ENCODE results near the gene NSD1. TPM values are rescaled to one million over a fixed set of nuclear protein-coding genes. Genes with fewer than 3 reads are reported as not detected.

NSD1 gene
- total RNA-seq, 2 donors from 2014 or later: 29.8 to 32.0 TPM

DNA sequence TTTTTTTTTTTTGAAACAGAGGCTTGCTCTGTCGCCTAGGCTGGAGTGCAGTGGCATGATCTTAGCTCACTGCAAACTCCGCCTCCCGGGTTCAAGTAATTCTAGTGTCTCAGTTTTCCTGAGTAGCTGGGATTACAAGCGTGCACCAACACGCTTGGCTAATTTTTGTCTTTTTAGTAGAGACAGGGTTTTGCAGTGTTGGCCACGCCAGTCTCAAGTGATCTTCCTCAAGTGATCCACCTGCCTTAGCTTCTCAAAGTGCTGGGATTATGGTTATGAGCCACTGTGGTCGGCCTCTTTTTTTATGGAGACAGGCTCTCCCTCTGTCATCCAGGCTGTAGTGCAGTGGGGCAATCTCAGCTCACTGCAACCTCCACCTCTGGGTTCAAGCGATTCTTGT lies 87.0 kb downstream of the NSD1 start:
- Histone ChIP-seq H3K4me1 (no peaks in the 10 kb centered on the region), H3K27me3 (no peaks in the 10 kb centered on the region), H3K9me3 (no peaks in the 10 kb centered on the region), H3K36me3 (replicated peaks in 1 of 2; ENCODE audit: insufficient read depth in 1 of 2, low read depth in 2 of 2) (no peaks in the 10 kb centered on the region), H3K4me3 (no peak overlapping the region), H3K27ac (no peak overlapping the region)
- TF ChIP-seq, protein P1, sequence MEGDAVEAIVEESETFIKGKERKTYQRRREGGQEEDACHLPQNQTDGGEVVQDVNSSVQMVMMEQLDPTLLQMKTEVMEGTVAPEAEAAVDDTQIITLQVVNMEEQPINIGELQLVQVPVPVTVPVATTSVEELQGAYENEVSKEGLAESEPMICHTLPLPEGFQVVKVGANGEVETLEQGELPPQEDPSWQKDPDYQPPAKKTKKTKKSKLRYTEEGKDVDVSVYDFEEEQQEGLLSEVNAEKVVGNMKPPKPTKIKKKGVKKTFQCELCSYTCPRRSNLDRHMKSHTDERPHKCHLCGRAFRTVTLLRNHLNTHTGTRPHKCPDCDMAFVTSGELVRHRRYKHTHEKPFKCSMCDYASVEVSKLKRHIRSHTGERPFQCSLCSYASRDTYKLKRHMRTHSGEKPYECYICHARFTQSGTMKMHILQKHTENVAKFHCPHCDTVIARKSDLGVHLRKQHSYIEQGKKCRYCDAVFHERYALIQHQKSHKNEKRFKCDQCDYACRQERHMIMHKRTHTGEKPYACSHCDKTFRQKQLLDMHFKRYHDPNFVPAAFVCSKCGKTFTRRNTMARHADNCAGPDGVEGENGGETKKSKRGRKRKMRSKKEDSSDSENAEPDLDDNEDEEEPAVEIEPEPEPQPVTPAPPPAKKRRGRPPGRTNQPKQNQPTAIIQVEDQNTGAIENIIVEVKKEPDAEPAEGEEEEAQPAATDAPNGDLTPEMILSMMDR (IDR thresholded peaks at IDR 0.05): no peak
- no peak for TF ChIP-seq POLR2A (IDR thresholded peaks at IDR 0.05)
- intact Hi-C loops (cut with DNase I): no loop called here
- ATAC-seq (no peak), DNase-seq (no peak)
- WGBS, 2 donors: 92 to 98% methylated on average over 8 of the region's 8 CpGs

DNA sequence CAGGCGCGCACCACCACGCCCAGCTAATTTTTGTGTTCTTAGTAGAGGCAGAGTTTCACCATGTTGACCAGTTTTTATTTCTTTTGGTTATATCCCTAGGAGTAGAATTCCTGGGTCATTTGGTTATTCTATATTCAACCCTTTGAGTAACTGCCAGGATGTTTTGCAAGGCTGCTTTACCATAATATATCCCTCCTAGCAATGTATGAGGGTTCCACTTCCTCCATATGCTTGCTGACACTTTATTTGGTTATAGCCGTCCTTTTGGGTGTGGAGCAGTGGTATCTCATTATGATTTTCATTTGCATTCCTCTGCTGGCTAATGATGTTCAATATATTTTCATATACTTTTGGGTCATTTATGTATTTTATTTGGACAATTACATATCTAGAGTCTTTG lies 88.7 kb downstream of the NSD1 start:
- intact Hi-C loops (cut with DNase I): no loop called here
- Histone ChIP-seq H3K27ac (no peak overlapping the region), H3K36me3 (replicated peaks in 1 of 2; ENCODE audit: insufficient read depth in 1 of 2, low read depth in 2 of 2) (no peaks in the 10 kb centered on the region), H3K27me3 (no peaks in the 10 kb centered on the region), H3K4me3 (no peak overlapping the region), H3K9me3 (no peaks in the 10 kb centered on the region), H3K4me1 (no peaks in the 10 kb centered on the region)
- TF ChIP-seq POLR2A (IDR thresholded peaks at IDR 0.05): no peak
- TF ChIP-seq, protein P1 (IDR thresholded peaks at IDR 0.05): no peak
- ATAC-seq: no peak
- WGBS, 2 donors: 84 to 96% methylated on average over 4 of the region's 4 CpGs
- no peak for DNase-seq

DNA sequence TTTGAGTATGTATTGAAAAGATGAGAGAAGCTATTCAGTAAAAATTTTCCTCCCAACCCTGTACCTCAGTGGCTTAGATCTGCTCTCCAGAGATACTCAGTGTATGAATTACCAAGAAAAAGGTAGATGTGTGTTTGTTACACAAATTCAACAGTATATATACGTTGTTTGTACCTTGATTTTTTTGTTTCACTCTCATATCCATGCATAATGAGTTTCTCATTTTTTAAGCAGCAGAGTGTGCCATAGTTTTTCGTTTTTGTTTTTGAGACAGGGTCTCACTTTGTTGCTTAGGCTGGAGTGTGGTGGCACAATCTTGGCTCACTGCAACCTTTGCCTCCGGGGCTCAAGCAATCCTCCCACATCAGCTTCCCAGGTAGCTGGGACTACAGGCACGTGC lies 92.2 kb downstream of the NSD1 start:
- TF ChIP-seq, protein P1 (IDR thresholded peaks at IDR 0.05): no peak
- TF ChIP-seq POLR2A (IDR thresholded peaks at IDR 0.05): no peak
- Histone ChIP-seq H3K4me1 (no peaks in the 10 kb centered on the region), H3K27me3 (no peaks in the 10 kb centered on the region), H3K36me3 (replicated peaks in 1 of 2; ENCODE audit: insufficient read depth in 1 of 2, low read depth in 2 of 2) (no peaks in the 10 kb centered on the region), H3K4me3 (no peak overlapping the region), H3K9me3 (no peaks in the 10 kb centered on the region), H3K27ac (no peak overlapping the region)
- DNase-seq (no peak), ATAC-seq (no peak)
- intact Hi-C loops (cut with DNase I): no loop called here
- 85 to 94% methylated on average over 4 of the region's 4 CpGs for WGBS, 2 donors

DNA sequence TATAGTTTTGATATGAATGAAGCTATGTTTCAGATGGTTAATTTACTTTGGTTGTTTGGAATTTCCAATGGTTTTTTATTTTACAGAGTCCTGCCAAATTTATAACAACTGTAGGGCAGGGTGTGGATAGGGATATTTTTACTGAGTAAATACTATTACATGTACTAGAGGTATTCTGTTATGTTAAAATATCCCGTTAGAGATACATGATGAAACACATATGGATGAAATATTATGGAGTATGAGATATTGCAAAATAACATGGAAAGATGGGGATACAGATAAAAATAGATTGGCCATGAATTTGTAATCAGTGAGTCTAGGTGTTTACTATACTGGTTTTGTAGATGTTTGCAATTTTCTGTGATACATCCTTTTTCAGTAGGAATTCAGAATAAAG lies 93.3 kb downstream of the NSD1 start:
- intact Hi-C loops (cut with DNase I): no loop called here
- H3K4me3 ChIP-seq: no peak overlapping the region
- no peaks in the 10 kb centered on the region for H3K27me3 ChIP-seq
- TF ChIP-seq POLR2A (IDR thresholded peaks at IDR 0.05): no peak
- TF ChIP-seq, protein P1 (IDR thresholded peaks at IDR 0.05): no peak
- ATAC-seq (no peak), DNase-seq (no peak)
- H3K36me3 ChIP-seq (replicated peaks in 1 of 2; ENCODE audit: insufficient read depth in 1 of 2, low read depth in 2 of 2): no peaks in the 10 kb centered on the region
- WGBS, 2 donors: 77 to 87% methylated on average over 1 of the region's 1 CpG
- H3K27ac ChIP-seq: no peak overlapping the region
- peaks cover 1% of the 10 kb centered on the region for H3K4me1 ChIP-seq
- H3K9me3 ChIP-seq: no peaks in the 10 kb centered on the region

DNA sequence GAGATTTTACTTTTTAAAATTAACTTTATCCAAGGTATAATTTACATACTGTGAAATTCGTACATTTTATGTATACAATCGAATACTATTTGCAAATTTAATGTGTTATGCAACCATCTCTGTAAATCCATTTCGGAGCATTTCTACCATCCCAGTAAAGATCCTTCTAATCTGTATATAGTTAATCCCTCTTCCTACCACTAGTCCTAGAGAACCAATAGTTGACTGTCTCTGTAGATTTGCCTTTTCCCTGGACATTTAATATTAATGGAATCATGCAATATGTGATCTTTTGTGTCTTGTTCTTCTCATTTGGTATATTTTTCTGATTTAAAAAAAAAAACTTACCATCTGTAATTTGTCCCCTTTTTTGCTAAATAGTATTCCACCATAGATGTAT lies 95.2 kb downstream of the NSD1 start:
- DNase-seq: no peak
- no peak for ATAC-seq
- TF ChIP-seq POLR2A (IDR thresholded peaks at IDR 0.05): no peak
- TF ChIP-seq, protein P1 (IDR thresholded peaks at IDR 0.05): peak in 1 of 7 experiments; percentile 16
- WGBS, 2 donors: 91 to 93% methylated on average over 3 of the region's 3 CpGs
- no peaks in the 10 kb centered on the region for H3K36me3 ChIP-seq (replicated peaks in 1 of 2; ENCODE audit: insufficient read depth in 1 of 2, low read depth in 2 of 2)
- no peaks in the 10 kb centered on the region for H3K27me3 ChIP-seq
- no peak overlapping the region for H3K27ac ChIP-seq
- peaks cover 13% of the 10 kb centered on the region for H3K4me1 ChIP-seq
- no peaks in the 10 kb centered on the region for H3K9me3 ChIP-seq
- no peak overlapping the region for H3K4me3 ChIP-seq
- intact Hi-C loops (cut with DNase I): no loop called here
